ENCODE results near the gene AMOTL2. TPM values are rescaled to one million over a fixed set of nuclear protein-coding genes. Genes with fewer than 3 reads are reported as not detected.
A peak's percentile ranks its signal among the peaks of the same experiment; 100 is the strongest.

Gene AMOTL2
- total RNA-seq, 1 experiment from 2014 or later: 30.9 TPM

DNA sequence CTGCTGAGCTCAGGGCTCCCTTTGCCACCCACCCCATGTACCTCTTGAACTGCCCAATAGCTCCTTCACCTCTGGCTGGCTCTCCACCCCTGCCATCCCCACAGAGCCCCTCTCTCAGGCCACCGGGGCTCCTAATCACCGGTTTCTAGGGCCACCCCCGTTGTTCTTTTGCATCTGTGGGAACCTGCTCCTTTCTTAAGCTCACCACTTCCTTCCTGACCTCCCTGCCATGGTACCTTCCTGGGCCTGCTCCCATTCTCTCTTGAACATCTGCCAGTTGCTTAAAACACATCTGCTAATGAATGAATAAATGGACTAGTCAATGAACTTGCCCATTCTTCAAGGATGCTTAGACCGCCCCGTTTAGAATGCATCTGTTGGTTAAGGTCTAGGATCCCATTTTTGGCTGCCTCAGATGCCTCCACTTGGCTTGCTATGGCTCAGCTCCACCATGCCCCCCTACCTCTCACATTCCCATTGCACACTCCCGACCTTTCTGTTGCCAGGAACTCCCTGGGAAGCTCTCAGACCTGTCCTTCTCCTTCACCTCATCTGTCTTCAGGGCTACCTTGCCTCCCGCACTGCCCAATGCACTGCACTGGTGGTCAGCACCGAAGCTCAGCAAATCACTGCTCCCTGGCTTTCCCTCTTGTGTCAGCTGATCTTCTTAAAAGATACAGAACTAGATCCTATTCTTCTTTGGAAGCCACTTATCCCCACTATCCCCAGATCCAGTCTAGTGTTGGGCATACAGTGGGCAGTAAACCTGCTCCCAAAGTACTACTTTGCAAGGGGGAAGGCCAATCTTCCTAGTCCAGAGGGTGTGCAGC, 9.1 kb downstream of the AMOTL2 start:
- H4K8ac ChIP-seq (replicated peaks; ENCODE audit: insufficient read length, low read depth, low read length): no peak overlapping the region
- no peak for DNase-seq
- H3K4me2 ChIP-seq (ENCODE audit: insufficient read depth, insufficient read length, low read length): no peak overlapping the region
- no peak overlapping the region for H3K4ac ChIP-seq (ENCODE audit: low read depth, low read length)
- TF ChIP-seq, protein P1, sequence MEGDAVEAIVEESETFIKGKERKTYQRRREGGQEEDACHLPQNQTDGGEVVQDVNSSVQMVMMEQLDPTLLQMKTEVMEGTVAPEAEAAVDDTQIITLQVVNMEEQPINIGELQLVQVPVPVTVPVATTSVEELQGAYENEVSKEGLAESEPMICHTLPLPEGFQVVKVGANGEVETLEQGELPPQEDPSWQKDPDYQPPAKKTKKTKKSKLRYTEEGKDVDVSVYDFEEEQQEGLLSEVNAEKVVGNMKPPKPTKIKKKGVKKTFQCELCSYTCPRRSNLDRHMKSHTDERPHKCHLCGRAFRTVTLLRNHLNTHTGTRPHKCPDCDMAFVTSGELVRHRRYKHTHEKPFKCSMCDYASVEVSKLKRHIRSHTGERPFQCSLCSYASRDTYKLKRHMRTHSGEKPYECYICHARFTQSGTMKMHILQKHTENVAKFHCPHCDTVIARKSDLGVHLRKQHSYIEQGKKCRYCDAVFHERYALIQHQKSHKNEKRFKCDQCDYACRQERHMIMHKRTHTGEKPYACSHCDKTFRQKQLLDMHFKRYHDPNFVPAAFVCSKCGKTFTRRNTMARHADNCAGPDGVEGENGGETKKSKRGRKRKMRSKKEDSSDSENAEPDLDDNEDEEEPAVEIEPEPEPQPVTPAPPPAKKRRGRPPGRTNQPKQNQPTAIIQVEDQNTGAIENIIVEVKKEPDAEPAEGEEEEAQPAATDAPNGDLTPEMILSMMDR (conservative IDR thresholded peaks at IDR 0.05): no peak
- H3K27ac ChIP-seq (ENCODE audit: insufficient read length, low read depth, low read length): peak overlapping the region; percentile 69
- no peak overlapping the region for H3K18ac ChIP-seq (ENCODE audit: insufficient read length, low read depth, low read length)
- H3K56ac ChIP-seq (ENCODE audit: insufficient read length, low read depth, low read length): no peak overlapping the region
- peak overlapping the region; percentile 15 for H4K91ac ChIP-seq (ENCODE audit: insufficient read length, low read depth, low read length)
- no peaks in the 10 kb centered on the region for H4K20me1 ChIP-seq (ENCODE audit: control insufficient read depth, insufficient read depth, insufficient read length)
- H3K36me3 Mint-ChIP-seq (ENCODE audit: insufficient read depth in 1 of 3, low read depth in 3 of 3): peaks cover 70 to 90% (median 84%) of the 10 kb centered on the region in 3 experiments
- H2BK5ac ChIP-seq (ENCODE audit: insufficient read length, low read length): no peak overlapping the region
- no peak overlapping the region for H2AFZ ChIP-seq (ENCODE audit: low read length)
- peak overlapping the region; percentile 24 to 55 for H3K4me3 Mint-ChIP-seq
- no peak overlapping the region for H3K9ac ChIP-seq (ENCODE audit: extremely low read depth, insufficient read length, low read length)
- peak overlapping the region; percentile 91 to 99 (median 98) for H3K27ac Mint-ChIP-seq
- no peaks in the 10 kb centered on the region for H3K79me1 ChIP-seq (ENCODE audit: insufficient read depth, low read depth, low read length, poor library complexity, severe bottlenecking)
- WGBS (ENCODE audit: extremely low coverage, insufficient read length, low lambda C conversion rate): no CpG with 5 or more reads among the region's 8 CpGs
- no peak overlapping the region for H2BK120ac ChIP-seq (ENCODE audit: low read depth, low read length, poor library complexity, severe bottlenecking)
- no peak overlapping the region for H3T11ph ChIP-seq (ENCODE audit: low read length)
- no peaks in the 10 kb centered on the region for H3K9me3 ChIP-seq (ENCODE audit: control insufficient read depth, low read depth, low read length)
- no peak overlapping the region for H2AK5ac ChIP-seq (ENCODE audit: insufficient read length, low read length)
- H4K5ac ChIP-seq (ENCODE audit: insufficient read length, low read depth, low read length): no peak overlapping the region
- H3K4me1 ChIP-seq (ENCODE audit: insufficient read depth, low read length): peaks cover 21% of the 10 kb centered on the region; the same call in 1 of the 2 replicates
- no peaks in the 10 kb centered on the region for H3K9me3 Mint-ChIP-seq
- H3K23me2 ChIP-seq (ENCODE audit: insufficient read length, low read depth, low read length, poor library complexity, severe bottlenecking): no peaks in the 10 kb centered on the region
- H2BK15ac ChIP-seq (ENCODE audit: low read depth, low read length): no peak overlapping the region
- H3K27me3 ChIP-seq (ENCODE audit: insufficient read depth, low read length): no peaks in the 10 kb centered on the region
- no peak overlapping the region for H3K14ac ChIP-seq (ENCODE audit: insufficient read depth, low read length)
- no peaks in the 10 kb centered on the region for H3K79me2 ChIP-seq (ENCODE audit: insufficient read depth, low read length)
- no peak overlapping the region for H3K23ac ChIP-seq (ENCODE audit: insufficient read length, low read depth, low read length)
- H2BK12ac ChIP-seq (ENCODE audit: insufficient read length, low read depth, low read length): no peak overlapping the region
- no peaks in the 10 kb centered on the region; the same call in 1 of the 2 replicates for H3K27me3 Mint-ChIP-seq (ENCODE audit: low read depth)
- H2BK20ac ChIP-seq (ENCODE audit: low read depth, low read length, poor library complexity, severe bottlenecking): no peak overlapping the region
- peaks cover 47 to 56% of the 10 kb centered on the region in 2 experiments for H3K4me1 Mint-ChIP-seq

Data from H9 (cell line).